ENCODE results near the gene PCMTD2. TPM values are rescaled to one million over a fixed set of nuclear protein-coding genes. Genes with fewer than 3 reads are reported as not detected.
A peak's percentile ranks its signal among the peaks of the same experiment; 100 is the strongest.
"Not testable (repeated sequence)": the region's sequence is repeated elsewhere in the genome, so short reads cannot be mapped to it uniquely, and the experiment has no call there.

The PCMTD2 gene
- total RNA-seq, 1 donor, result 59.4 TPM

GRCh38 chr20:64315381-64315780 lies 59.8 kb downstream of the PCMTD2 start:
- H3K4me1 ChIP-seq (ENCODE audit: insufficient read depth, low read length); H3K27me3 ChIP-seq (ENCODE audit: insufficient read depth, low read length); H3K9me3 ChIP-seq (ENCODE audit: low read depth, low read length); H3K4me3 ChIP-seq (ENCODE audit: insufficient read depth, low read length); H3K27ac ChIP-seq (ENCODE audit: low read depth, low read length); DNase-seq (ENCODE audit: insufficient read length, low spot score, missing footprints); H4K20me1 ChIP-seq (ENCODE audit: insufficient read depth, low read length); H3K36me3 ChIP-seq (ENCODE audit: insufficient read depth, low read length); H3K4me2 ChIP-seq (ENCODE audit: insufficient read depth, low read length); H2AFZ ChIP-seq (ENCODE audit: low read length); H3K79me2 ChIP-seq (ENCODE audit: insufficient read depth, low read length): not testable (repeated sequence)

GRCh38 chr20:64315884-64316283 lies 60.3 kb downstream of the PCMTD2 start:
- not testable (repeated sequence) for H4K20me1 ChIP-seq (ENCODE audit: insufficient read depth, low read length); H3K9me3 ChIP-seq (ENCODE audit: low read depth, low read length); H3K36me3 ChIP-seq (ENCODE audit: insufficient read depth, low read length); H3K4me3 ChIP-seq (ENCODE audit: insufficient read depth, low read length); H3K4me1 ChIP-seq (ENCODE audit: insufficient read depth, low read length); DNase-seq (ENCODE audit: insufficient read length, low spot score, missing footprints); H2AFZ ChIP-seq (ENCODE audit: low read length); H3K27ac ChIP-seq (ENCODE audit: low read depth, low read length); H3K79me2 ChIP-seq (ENCODE audit: insufficient read depth, low read length); H3K27me3 ChIP-seq (ENCODE audit: insufficient read depth, low read length); H3K4me2 ChIP-seq (ENCODE audit: insufficient read depth, low read length)

- DNase-seq (ENCODE audit: insufficient read length, low spot score, missing footprints), result peak; percentile 67
- not testable (repeated sequence) for H3K4me2 ChIP-seq (ENCODE audit: insufficient read depth, low read length)
Measured at GRCh38 chr20:64316415-64317083, 61.0 kb downstream of the PCMTD2 start.

GRCh38 chr20:64317331-64317730 lies 61.8 kb downstream of the PCMTD2 start:
- not testable (repeated sequence) for H3K36me3 ChIP-seq (ENCODE audit: insufficient read depth, low read length); DNase-seq (ENCODE audit: insufficient read length, low spot score, missing footprints); H4K20me1 ChIP-seq (ENCODE audit: insufficient read depth, low read length); H2AFZ ChIP-seq (ENCODE audit: low read length); H3K4me2 ChIP-seq (ENCODE audit: insufficient read depth, low read length); H3K27me3 ChIP-seq (ENCODE audit: insufficient read depth, low read length); H3K9me3 ChIP-seq (ENCODE audit: low read depth, low read length); H3K4me3 ChIP-seq (ENCODE audit: insufficient read depth, low read length); H3K79me2 ChIP-seq (ENCODE audit: insufficient read depth, low read length); H3K4me1 ChIP-seq (ENCODE audit: insufficient read depth, low read length); H3K27ac ChIP-seq (ENCODE audit: low read depth, low read length)

More at GRCh38 chr20:64316415-64317083, 61.0 kb downstream of the PCMTD2 start:
- not testable (repeated sequence) for H3K27ac ChIP-seq (ENCODE audit: low read depth, low read length); H3K36me3 ChIP-seq (ENCODE audit: insufficient read depth, low read length); H3K4me3 ChIP-seq (ENCODE audit: insufficient read depth, low read length); H3K27me3 ChIP-seq (ENCODE audit: insufficient read depth, low read length); H3K9me3 ChIP-seq (ENCODE audit: low read depth, low read length); H3K4me1 ChIP-seq (ENCODE audit: insufficient read depth, low read length); H3K79me2 ChIP-seq (ENCODE audit: insufficient read depth, low read length); H4K20me1 ChIP-seq (ENCODE audit: insufficient read depth, low read length); H2AFZ ChIP-seq (ENCODE audit: low read length)

- H3K4me2 ChIP-seq (ENCODE audit: insufficient read depth, low read length); H3K36me3 ChIP-seq (ENCODE audit: insufficient read depth, low read length); H3K27me3 ChIP-seq (ENCODE audit: insufficient read depth, low read length); H2AFZ ChIP-seq (ENCODE audit: low read length); H4K20me1 ChIP-seq (ENCODE audit: insufficient read depth, low read length); H3K9me3 ChIP-seq (ENCODE audit: low read depth, low read length); H3K4me1 ChIP-seq (ENCODE audit: insufficient read depth, low read length); DNase-seq (ENCODE audit: insufficient read length, low spot score, missing footprints); H3K27ac ChIP-seq (ENCODE audit: low read depth, low read length); H3K79me2 ChIP-seq (ENCODE audit: insufficient read depth, low read length); H3K4me3 ChIP-seq (ENCODE audit: insufficient read depth, low read length): not testable (repeated sequence)
Measured at GRCh38 chr20:64318056-64318455, 62.5 kb downstream of the PCMTD2 start.

- H3K27me3 ChIP-seq (ENCODE audit: insufficient read depth, low read length); H3K36me3 ChIP-seq (ENCODE audit: insufficient read depth, low read length); H3K9me3 ChIP-seq (ENCODE audit: low read depth, low read length); H3K4me2 ChIP-seq (ENCODE audit: insufficient read depth, low read length); H3K79me2 ChIP-seq (ENCODE audit: insufficient read depth, low read length); H3K4me3 ChIP-seq (ENCODE audit: insufficient read depth, low read length); H2AFZ ChIP-seq (ENCODE audit: low read length); H3K4me1 ChIP-seq (ENCODE audit: insufficient read depth, low read length); H4K20me1 ChIP-seq (ENCODE audit: insufficient read depth, low read length); H3K27ac ChIP-seq (ENCODE audit: low read depth, low read length): not testable (repeated sequence)
- peak; percentile 51 for DNase-seq (ENCODE audit: insufficient read length, low spot score, missing footprints)
Measured at GRCh38 chr20:64322031-64322789, 66.7 kb downstream of the PCMTD2 start.

Small RNA genes within 50 kb of the gene (small RNA-seq; reads per million reads assigned to genes)
- not detected for gene AL137028.2

Other genes with a start within 250 kb of the PCMTD2 start
- 0.59 and 1.1 TPM in 2 replicates for gene C20orf204, start 219.6 kb upstream of the PCMTD2 start, total RNA-seq
- under 0.01 TPM in 2 replicates for gene SOX18, start 206.1 kb upstream of the PCMTD2 start, total RNA-seq
- 28.9 and 31.5 TPM in 2 replicates for gene TCEA2, start 192.6 kb upstream of the PCMTD2 start, total RNA-seq
- gene RGS19, start 176.2 kb upstream of the PCMTD2 start, total RNA-seq, result 5.3 and 6.9 TPM in 2 replicates
- 0.59 and 0.72 TPM in 2 replicates for gene OPRL1, start 175.7 kb upstream of the PCMTD2 start, total RNA-seq
- 0.72 TPM in 1 of 2 replicates, not detected in the other for gene LKAAEAR1, start 171.3 kb upstream of the PCMTD2 start, total RNA-seq
- gene NPBWR2, start 148.2 kb upstream of the PCMTD2 start, total RNA-seq, result not detected in 2 replicates
- gene MYT1, start 91.3 kb upstream of the PCMTD2 start, total RNA-seq, result not detected in 2 replicates

Measured in osteoblast (primary cell).